Body of pancreas (tissue), 4 donors: Measurements from ENCODE around the gene SPOCK3.

Experiments
- CTCF ChIP-seq, 7 experiments: fragments of 450-650 bp in 4 of 7; fragments of 200-600 bp in 3 of 7; sonication (generic) in 3 of 7; IDR thresholded peaks; one replicate each; pipeline ENCODE4 v1.5.1; 2016 to 2019; ENCODE audit warnings: antibody characterized with exemption in 7 of 7
- POLR2A ChIP-seq, 3 donors: fragments of 450-650 bp; IDR thresholded peaks; one replicate each; pipeline ENCODE4 v1.6.1; 2016; ENCODE audit warnings: antibody characterized with exemption in 3 of 3, mild to moderate bottlenecking in 2 of 3

GRCh38 chr4:167150587-167150986, 83.7 kb downstream of the SPOCK3 start:
- TF ChIP-seq POLR2A (IDR thresholded peaks at IDR 0.05) (no peak), CTCF (IDR thresholded peaks at IDR 0.05) (no peak)
